GM12864 (cell line): ENCODE results near the gene ALG2.

ENCODE experiments used
- DNase-seq: peaks from one replicate; pipeline ENCODE4 v3.0.0-alpha.2; 2011; ENCODE audit warnings: low read depth
- H3K4me3 ChIP-seq: 2 replicates; pipeline ENCODE4 v1.5.1; 2011; ENCODE audit warnings: mild to moderate bottlenecking, low read depth, low read length, control low read depth
- TF ChIP-seq, protein P1 (sequence below): IDR thresholded peaks from 2 replicates; pipeline ENCODE4 v1.5.1; 2011; ENCODE audit warnings: low read depth, mild to moderate bottlenecking, moderate library complexity, low read length, control low read depth, inconsistent platforms; ENCODE audit errors: missing control alignments

The ALG2 gene

GRCh38 chr9:99173570-99174504, 47.9 kb downstream of the ALG2 start:
- TF ChIP-seq, protein P1, sequence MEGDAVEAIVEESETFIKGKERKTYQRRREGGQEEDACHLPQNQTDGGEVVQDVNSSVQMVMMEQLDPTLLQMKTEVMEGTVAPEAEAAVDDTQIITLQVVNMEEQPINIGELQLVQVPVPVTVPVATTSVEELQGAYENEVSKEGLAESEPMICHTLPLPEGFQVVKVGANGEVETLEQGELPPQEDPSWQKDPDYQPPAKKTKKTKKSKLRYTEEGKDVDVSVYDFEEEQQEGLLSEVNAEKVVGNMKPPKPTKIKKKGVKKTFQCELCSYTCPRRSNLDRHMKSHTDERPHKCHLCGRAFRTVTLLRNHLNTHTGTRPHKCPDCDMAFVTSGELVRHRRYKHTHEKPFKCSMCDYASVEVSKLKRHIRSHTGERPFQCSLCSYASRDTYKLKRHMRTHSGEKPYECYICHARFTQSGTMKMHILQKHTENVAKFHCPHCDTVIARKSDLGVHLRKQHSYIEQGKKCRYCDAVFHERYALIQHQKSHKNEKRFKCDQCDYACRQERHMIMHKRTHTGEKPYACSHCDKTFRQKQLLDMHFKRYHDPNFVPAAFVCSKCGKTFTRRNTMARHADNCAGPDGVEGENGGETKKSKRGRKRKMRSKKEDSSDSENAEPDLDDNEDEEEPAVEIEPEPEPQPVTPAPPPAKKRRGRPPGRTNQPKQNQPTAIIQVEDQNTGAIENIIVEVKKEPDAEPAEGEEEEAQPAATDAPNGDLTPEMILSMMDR: no peak
- no peak overlapping the region for H3K4me3 ChIP-seq
- no peak for DNase-seq

DNA sequence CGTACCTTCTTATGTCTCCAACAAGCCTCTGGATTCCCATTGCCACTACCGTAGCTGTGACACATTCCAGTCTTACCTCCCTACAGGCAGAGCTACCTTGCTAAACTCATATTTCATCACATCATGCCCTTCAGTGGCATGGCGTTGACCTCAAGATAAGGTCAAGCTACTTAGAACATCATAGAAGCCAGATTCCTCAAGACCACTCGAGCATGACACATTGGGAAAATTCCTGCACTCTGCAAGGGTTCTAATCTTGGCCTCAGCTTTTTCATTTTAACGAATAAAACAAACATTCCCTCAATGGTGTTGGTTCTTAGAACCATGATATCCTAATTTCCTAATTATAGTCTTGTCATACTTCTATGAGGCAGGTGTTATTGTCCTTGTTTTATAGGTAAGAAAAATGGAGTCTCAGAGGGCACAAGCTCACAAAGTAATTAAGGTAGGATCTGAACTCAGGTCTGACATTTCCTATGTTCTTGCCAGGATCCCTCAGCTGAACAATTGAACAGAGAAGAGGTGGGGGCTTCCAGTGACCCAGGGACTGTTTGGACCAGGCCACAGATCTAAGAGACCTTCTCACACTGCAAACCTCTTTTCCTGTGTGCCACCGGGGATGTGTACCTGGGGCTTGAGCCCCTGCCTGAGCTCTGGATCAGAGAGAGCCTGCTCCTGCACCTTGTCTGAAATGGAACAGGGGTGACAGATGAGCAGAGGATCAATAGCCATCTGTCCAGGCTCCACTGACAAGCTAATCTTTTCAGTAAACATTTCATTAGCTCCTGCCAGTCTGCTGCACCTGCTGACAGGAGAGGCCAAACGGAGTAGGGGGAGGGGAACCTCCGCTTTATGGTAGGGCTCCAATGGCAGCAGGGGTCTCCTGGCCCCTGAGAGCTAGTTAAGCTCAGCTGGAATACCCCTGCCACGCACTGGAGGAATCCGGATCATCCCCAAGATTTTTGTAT, 49.3 kb downstream of the ALG2 start:
- DNase-seq: no peak
- no peak overlapping the region for H3K4me3 ChIP-seq
- TF ChIP-seq, protein P1: no peak

GRCh38 chr9:99171225-99172123, 50.3 kb downstream of the ALG2 start:
- TF ChIP-seq, protein P1: no peak
- no peak overlapping the region for H3K4me3 ChIP-seq
- no peak for DNase-seq

DNA sequence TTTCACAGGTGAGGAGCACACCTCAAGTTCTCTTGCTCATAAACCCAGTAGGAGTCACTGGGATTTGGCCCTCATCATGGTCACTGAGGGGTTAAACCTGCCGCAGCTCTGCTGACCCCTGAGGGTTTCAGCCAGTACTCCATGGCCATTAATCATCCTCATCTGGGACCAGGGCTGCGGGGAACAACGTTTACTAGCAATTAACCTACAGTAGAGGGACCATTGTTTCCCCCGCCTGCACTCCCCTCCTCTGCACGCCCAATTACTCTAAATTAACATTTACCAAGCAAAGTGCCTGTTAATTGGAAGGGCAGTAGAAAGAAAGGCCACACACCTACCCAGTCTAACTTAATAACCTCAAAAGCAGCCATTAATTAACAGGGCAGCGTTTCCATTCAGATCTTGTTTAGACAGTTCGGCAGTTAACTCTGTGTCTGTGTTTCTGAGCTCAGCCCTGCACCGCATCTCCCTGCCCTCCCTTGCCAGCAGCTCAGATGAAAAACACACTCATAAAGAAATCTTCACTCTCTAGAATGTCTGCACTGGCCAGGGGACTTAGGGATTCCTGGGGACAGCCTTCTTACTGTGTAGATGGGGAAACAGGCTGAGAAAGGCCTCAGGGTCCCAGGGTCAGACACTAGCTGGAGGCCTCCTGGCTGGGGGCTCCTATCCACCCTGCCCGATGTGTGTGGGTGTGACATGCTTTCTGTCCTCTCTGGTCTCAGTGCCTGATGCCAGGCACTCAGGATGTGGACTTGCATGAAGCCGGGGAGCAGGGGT, 51.6 kb downstream of the ALG2 start:
- DNase-seq: no peak
- TF ChIP-seq, protein P1: no peak
- H3K4me3 ChIP-seq: no peak overlapping the region

DNA sequence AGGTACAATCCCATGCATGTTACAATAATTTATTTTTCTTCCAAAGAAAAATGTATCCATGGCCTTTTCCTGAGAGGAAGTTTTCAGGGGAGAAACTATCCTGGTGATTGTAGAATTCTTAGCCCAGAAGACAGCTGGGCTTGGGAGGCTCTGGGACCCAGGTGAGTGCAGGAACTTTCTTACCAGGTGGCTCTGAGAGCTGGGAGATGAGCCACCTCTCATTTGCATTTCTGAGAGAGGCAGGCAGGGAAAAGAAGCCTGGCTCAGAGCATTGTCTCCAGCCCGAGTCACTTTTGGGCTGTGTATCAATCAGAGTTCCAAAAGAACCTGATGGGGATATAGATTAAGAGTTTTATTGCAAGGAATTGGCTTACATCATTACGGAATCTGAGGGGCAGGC, 52.7 kb downstream of the ALG2 start:
- H3K4me3 ChIP-seq: no peak overlapping the region
- TF ChIP-seq, protein P1: no peak
- no peak for DNase-seq
